Natural killer cell (primary cell): Measurements from ENCODE around the gene PCDH9. TPM values are rescaled to one million over a fixed set of nuclear protein-coding genes. Genes with fewer than 3 reads are reported as not detected.

Experiments used
- ATAC-seq, 3 donors: fragments of 150-1000 bp in 2 of 3; fragments of 200-7000 bp in 1 of 3; cut with Tn5 transposase; 1 replicate in 1 of 3; 2 replicates in 2 of 3; pipeline ENCODE4 v1.10.0; 2021; ENCODE audit warnings: mild to moderate bottlenecking in 2 of 3, moderate library complexity in 2 of 3
- DNase-seq, 2 donors: peaks; one replicate each; pipeline versions ENCODE4 v3.0.0 to v3.0.0-alpha.2; 2013 to 2021; ENCODE audit warnings: mixed read lengths in 1 of 2
- H3K27ac ChIP-seq: one replicate; pipeline ENCODE4 v1.5.1; 2013; ENCODE audit warnings: mild to moderate bottlenecking, low read length
- H3K27me3 ChIP-seq: one replicate; pipeline ENCODE4 v1.6.1; 2013; ENCODE audit warnings: low read length; ENCODE audit not compliant: control insufficient read depth, insufficient read depth
- H3K36me3 ChIP-seq: one replicate; pipeline ENCODE4 v1.6.1; 2013; ENCODE audit warnings: low read length; ENCODE audit not compliant: control insufficient read depth, insufficient read depth
- H3K4me1 ChIP-seq: one replicate; pipeline ENCODE4 v1.6.1; 2013; ENCODE audit warnings: low read length; ENCODE audit not compliant: control insufficient read depth, insufficient read depth
- H3K4me3 ChIP-seq: one replicate; pipeline ENCODE4 v1.5.1; 2013; ENCODE audit warnings: low read length
- H3K9me3 ChIP-seq: one replicate; pipeline ENCODE4 v1.6.1; 2013; ENCODE audit warnings: low read length; ENCODE audit not compliant: control insufficient read depth, insufficient read depth
- H3K27ac Mint-ChIP-seq, 2 donors: one replicate each; pipeline ENCODE4 v1.8.0; 2022; ENCODE audit warnings: mild to moderate bottlenecking in 2 of 2, mixed read lengths in 2 of 2, moderate library complexity in 1 of 2
- H3K27me3 Mint-ChIP-seq, 2 donors: one replicate each; pipeline ENCODE4 v1.8.0; 2022; ENCODE audit warnings: low read depth in 2 of 2, mixed read lengths in 2 of 2
- H3K36me3 Mint-ChIP-seq: one replicate; pipeline ENCODE4 v1.8.0; 2022; ENCODE audit warnings: mixed read lengths
- H3K4me1 Mint-ChIP-seq, 2 donors: one replicate each; pipeline ENCODE4 v1.8.0; 2022; ENCODE audit warnings: mixed read lengths in 2 of 2
- H3K4me3 Mint-ChIP-seq: one replicate; pipeline ENCODE4 v1.8.0; 2022; ENCODE audit warnings: mild to moderate bottlenecking, moderate library complexity, mixed read lengths
- H3K9me3 Mint-ChIP-seq, 2 donors: one replicate each; pipeline ENCODE4 v1.8.0; 2022; ENCODE audit warnings: mixed read lengths in 2 of 2
- WGBS: methylation state at CpG from one replicate; pipeline ENCODE4 v1.1.7; 2013; ENCODE audit warnings: missing lambda C conversion rate; ENCODE audit not compliant: insufficient coverage; 5-methylcytosine and 5-hydroxymethylcytosine counted together
- intact Hi-C: fragments of 100-400 bp; cut with micrococcal nuclease; formaldehyde crosslinking; loops from one replicate; pipeline ENCODE4 v1.14.2; 2022
- total RNA-seq, 4 donors: library from RNA; stranded (reverse); fragments of 120-200 nt in 1 of 4; gene quantifications; one replicate each; pipeline versions ENCODE4 v1.2.3 to v1.2.4, GENCODE V29; 2013 to 2022
- TF ChIP-seq, protein P1 (sequence below): fragments of 200-600 bp; IDR thresholded peaks from one replicate; pipeline ENCODE4 v1.8.0; 2022; ENCODE audit warnings: antibody characterized with exemption

The PCDH9 gene
- total RNA-seq, 3 donors from 2014 or later (not counting 1 experiment from before 2014, with no cell fraction given) = 0.43 to 1.5 (median 0.68) TPM

DNA sequence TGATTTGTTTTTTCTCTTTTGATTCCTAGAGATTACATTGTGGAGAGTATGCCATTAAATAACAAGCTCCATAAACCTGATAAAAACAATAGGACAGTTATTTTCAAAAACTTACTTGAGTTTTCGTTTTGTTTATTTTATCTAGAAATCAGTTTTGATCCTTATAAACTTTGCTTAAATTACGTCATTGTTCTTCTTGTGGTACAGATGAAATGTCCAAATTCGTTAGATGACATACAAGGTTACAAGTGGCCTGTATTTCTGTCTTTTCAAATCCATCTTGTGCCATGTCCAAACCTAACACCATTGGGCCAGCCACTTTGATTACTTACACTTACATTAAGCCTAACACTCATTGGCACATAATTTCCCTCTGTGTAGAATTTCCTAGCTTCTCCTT, 372.0 kb downstream of the PCDH9 start:
- DNase-seq (no peak), ATAC-seq (no peak)
- TF ChIP-seq, protein P1, sequence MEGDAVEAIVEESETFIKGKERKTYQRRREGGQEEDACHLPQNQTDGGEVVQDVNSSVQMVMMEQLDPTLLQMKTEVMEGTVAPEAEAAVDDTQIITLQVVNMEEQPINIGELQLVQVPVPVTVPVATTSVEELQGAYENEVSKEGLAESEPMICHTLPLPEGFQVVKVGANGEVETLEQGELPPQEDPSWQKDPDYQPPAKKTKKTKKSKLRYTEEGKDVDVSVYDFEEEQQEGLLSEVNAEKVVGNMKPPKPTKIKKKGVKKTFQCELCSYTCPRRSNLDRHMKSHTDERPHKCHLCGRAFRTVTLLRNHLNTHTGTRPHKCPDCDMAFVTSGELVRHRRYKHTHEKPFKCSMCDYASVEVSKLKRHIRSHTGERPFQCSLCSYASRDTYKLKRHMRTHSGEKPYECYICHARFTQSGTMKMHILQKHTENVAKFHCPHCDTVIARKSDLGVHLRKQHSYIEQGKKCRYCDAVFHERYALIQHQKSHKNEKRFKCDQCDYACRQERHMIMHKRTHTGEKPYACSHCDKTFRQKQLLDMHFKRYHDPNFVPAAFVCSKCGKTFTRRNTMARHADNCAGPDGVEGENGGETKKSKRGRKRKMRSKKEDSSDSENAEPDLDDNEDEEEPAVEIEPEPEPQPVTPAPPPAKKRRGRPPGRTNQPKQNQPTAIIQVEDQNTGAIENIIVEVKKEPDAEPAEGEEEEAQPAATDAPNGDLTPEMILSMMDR = no peak
- Mint-ChIP-seq H3K9me3 (peaks cover 2 to 3% of the 10 kb centered on the region in 2 donors), H3K4me3 (no peak overlapping the region), H3K4me1 (no peaks in the 10 kb centered on the region), H3K36me3 (no peaks in the 10 kb centered on the region), H3K27me3 (no peaks in the 10 kb centered on the region), H3K27ac (no peak overlapping the region)
- Histone ChIP-seq H3K36me3 (no peaks in the 10 kb centered on the region), H3K27ac (no peak overlapping the region), H3K4me3 (no peak overlapping the region), H3K4me1 (no peaks in the 10 kb centered on the region), H3K27me3 (no peaks in the 10 kb centered on the region), H3K9me3 (no peaks in the 10 kb centered on the region)
- intact Hi-C loops = no loop called here
- WGBS = 87% methylated on average over 3 of the region's 3 CpGs

DNA sequence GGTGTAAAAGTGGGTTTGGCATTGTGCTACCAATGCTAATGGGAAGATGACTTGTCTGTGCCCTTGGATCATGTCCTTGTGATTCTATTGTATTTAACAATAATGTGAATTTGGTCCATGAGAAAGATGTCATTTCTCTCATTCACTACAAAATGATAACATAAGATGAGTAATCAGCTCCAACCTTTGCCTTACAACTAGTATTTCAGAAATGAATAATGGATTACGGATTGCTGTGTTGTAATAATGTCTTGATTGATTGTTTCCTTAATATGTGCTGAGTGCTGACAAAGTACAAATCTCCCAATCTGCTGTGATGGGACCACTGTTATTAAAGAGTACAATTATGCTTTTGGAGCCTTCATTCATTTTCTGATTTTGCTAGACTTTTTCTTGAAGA, 375.0 kb downstream of the PCDH9 start:
- Histone ChIP-seq H3K36me3 (no peaks in the 10 kb centered on the region), H3K27me3 (no peaks in the 10 kb centered on the region), H3K9me3 (no peaks in the 10 kb centered on the region), H3K4me1 (no peaks in the 10 kb centered on the region), H3K27ac (no peak overlapping the region), H3K4me3 (no peak overlapping the region)
- H3K4me1 Mint-ChIP-seq = no peaks in the 10 kb centered on the region
- H3K27ac Mint-ChIP-seq = no peak overlapping the region
- no peak overlapping the region for H3K4me3 Mint-ChIP-seq
- no peaks in the 10 kb centered on the region for H3K27me3 Mint-ChIP-seq
- peaks cover 10 to 11% of the 10 kb centered on the region in 2 donors for H3K9me3 Mint-ChIP-seq
- ATAC-seq (no peak), DNase-seq (no peak)
- no peaks in the 10 kb centered on the region for H3K36me3 Mint-ChIP-seq
- TF ChIP-seq, protein P1 = no peak
- WGBS = 80% methylated on average over 1 of the region's 1 CpG
- intact Hi-C loops = no loop called here

DNA sequence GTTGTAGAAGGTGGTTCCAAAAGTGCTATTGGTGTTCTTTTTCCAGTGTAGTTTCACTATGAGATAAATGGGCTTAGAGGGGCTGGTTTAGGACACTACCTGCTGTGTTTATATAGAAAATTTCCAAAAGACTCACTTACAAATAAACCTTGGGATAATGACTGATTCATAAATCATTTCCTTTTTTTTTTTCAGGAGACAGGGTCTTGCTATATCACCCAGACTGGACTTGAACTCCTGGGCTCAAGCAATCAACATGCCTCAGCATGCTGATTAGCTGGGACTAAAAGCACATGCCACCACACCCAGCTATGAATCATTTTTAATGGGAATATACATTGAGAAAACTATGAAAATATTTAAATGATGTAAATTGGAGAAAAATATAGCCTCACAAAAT, 376.6 kb downstream of the PCDH9 start:
- Histone ChIP-seq H3K4me3 (no peak overlapping the region), H3K27ac (no peak overlapping the region), H3K9me3 (no peaks in the 10 kb centered on the region), H3K27me3 (no peaks in the 10 kb centered on the region), H3K36me3 (no peaks in the 10 kb centered on the region), H3K4me1 (no peaks in the 10 kb centered on the region)
- Mint-ChIP-seq H3K27me3 (no peaks in the 10 kb centered on the region), H3K36me3 (no peaks in the 10 kb centered on the region), H3K4me3 (no peak overlapping the region), H3K9me3 (peaks cover 7 to 11% of the 10 kb centered on the region in 2 donors), H3K4me1 (no peaks in the 10 kb centered on the region), H3K27ac (no peak overlapping the region)
- intact Hi-C loops = no loop called here
- no peak for DNase-seq
- TF ChIP-seq, protein P1 = no peak
- ATAC-seq = no peak

DNA sequence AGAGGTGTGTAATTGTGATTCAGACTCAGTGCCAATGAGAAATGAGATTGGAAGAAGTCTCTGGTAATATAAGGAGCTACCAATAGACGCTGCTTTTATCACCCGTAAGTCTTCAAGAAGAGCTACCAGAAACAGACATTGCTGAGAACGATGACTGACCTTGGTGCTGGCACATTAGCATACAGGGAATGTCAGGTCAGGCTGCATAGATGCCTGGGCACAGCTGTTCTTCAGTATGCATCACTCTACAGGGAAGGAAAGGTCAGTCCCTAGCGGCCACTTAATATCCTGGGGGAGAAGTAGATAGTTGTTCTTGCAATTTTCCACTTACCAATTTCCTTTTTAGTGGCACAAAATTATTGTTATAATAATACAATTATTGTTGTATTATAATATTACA, 380.4 kb downstream of the PCDH9 start:
- no peaks in the 10 kb centered on the region for H3K36me3 Mint-ChIP-seq
- no peak overlapping the region for H3K27ac Mint-ChIP-seq
- DNase-seq (no peak), ATAC-seq (no peak)
- 92% methylated on average over 3 of the region's 4 CpGs for WGBS
- TF ChIP-seq, protein P1 = no peak
- H3K4me1 Mint-ChIP-seq = no peaks in the 10 kb centered on the region
- no peaks in the 10 kb centered on the region for H3K9me3 ChIP-seq
- H3K4me3 Mint-ChIP-seq = no peak overlapping the region
- H3K9me3 Mint-ChIP-seq = peaks cover 7 to 9% of the 10 kb centered on the region in 2 donors
- no peaks in the 10 kb centered on the region for H3K4me1 ChIP-seq
- no peaks in the 10 kb centered on the region for H3K36me3 ChIP-seq
- H3K27ac ChIP-seq = no peak overlapping the region
- H3K27me3 ChIP-seq = no peaks in the 10 kb centered on the region
- H3K27me3 Mint-ChIP-seq = no peaks in the 10 kb centered on the region
- intact Hi-C loops = no loop called here
- no peak overlapping the region for H3K4me3 ChIP-seq
